GM12878 (cell line): ENCODE results near the gene H2BK1. TPM values are rescaled to one million over a fixed set of nuclear protein-coding genes. Genes with fewer than 3 reads are reported as not detected.

ENCODE experiments used
- ATAC-seq: fragments of 200-7000 bp; cut with Tn5 transposase; 3 replicates; pipeline ENCODE4 v1.9.1; 2020; ENCODE audit warnings: mild to moderate bottlenecking, moderate library complexity
- BruUV-seq: library from RNA; stranded (reverse); fragments of 400-500 nt; replicated peaks from 2 replicates; lab custom pipeline; 2021; lab: Mats Ljungman, UMichigan
- CTCF ChIA-PET: fragments of 300-600 bp; sonication (Branson Sonifier 250); formaldehyde crosslinking; extraction: SDS; loops from one replicate; lab custom pipeline; 2021; ENCODE audit warnings: inconsistent platforms; lab: Yijun Ruan, JAX
- POLR2A ChIA-PET: fragments of 350-600 bp; formaldehyde crosslinking; extraction: SDS; loops from one replicate; lab custom pipeline; 2021; ENCODE audit warnings: inconsistent platforms; lab: Charles Lee
- RAD21 ChIA-PET: fragments of 300-600 bp; sonication (Branson Sonifier 250); formaldehyde crosslinking; loops from one replicate; lab custom pipeline; 2023; ENCODE audit warnings: antibody characterized with exemption; ENCODE audit not compliant: unreplicated experiment; lab: Charles Lee
- SMC1A ChIA-PET: fragments of 300-600 bp; sonication (Branson Sonifier 250); formaldehyde crosslinking; loops from one replicate; lab custom pipeline; 2023; ENCODE audit not compliant: unreplicated experiment, uncharacterized antibody; lab: Charles Lee
- DNase-seq: peaks from one replicate; pipeline ENCODE4 v3.0.0-alpha.2; 2011; ENCODE audit warnings: low read depth, low spot score
- FAIRE-seq: peaks from 3 replicates; lab custom pipeline; 2011; peaks lifted over from hg19 to GRCh38; lab: Jason Lieb, UNC
- H2AFZ ChIP-seq: 2 replicates; pipeline ENCODE4 v1.6.0; 2011; ENCODE audit warnings: low read depth, low read length, control low read depth; ENCODE audit not compliant: control insufficient read depth
- H3K27ac ChIP-seq: 2 replicates; pipeline ENCODE4 v1.5.1; 2011; ENCODE audit warnings: control low read depth; ENCODE audit not compliant: control insufficient read depth, insufficient read depth
- H3K27me3 ChIP-seq, 2 experiments: replicated peaks in 1 of 2; 2 replicates each; pipeline versions ENCODE4 v1.6.0 to v1.6.1; 2011; ENCODE audit warnings: low read length in 1 of 2; ENCODE audit not compliant: control insufficient read depth in 2 of 2, insufficient read depth in 2 of 2
- H3K36me3 ChIP-seq, 2 experiments: 2 replicates each; pipeline ENCODE4 v1.5.1; 2011; ENCODE audit warnings: low read length in 1 of 2; ENCODE audit not compliant: control insufficient read depth in 2 of 2, insufficient read depth in 2 of 2
- H3K4me1 ChIP-seq: 2 replicates; pipeline ENCODE4 v1.6.1; 2011; ENCODE audit warnings: mild to moderate bottlenecking, low read length, moderate library complexity, mixed read lengths; ENCODE audit not compliant: control insufficient read depth, insufficient read depth
- H3K4me2 ChIP-seq: 2 replicates; pipeline ENCODE4 v1.6.0; 2011; ENCODE audit warnings: control low read depth; ENCODE audit not compliant: control insufficient read depth, insufficient read depth
- H3K4me3 ChIP-seq: fragments of 200-600 bp; sonication (generic); 2 replicates; pipeline ENCODE4 v1.5.1; 2016
- H3K79me2 ChIP-seq: 2 replicates; pipeline ENCODE4 v1.6.0; 2011; ENCODE audit warnings: low read length; ENCODE audit not compliant: control insufficient read depth, insufficient read depth
- H3K9ac ChIP-seq: 2 replicates; pipeline ENCODE4 v1.8.0; 2011; ENCODE audit warnings: low read length, control low read depth, mixed read lengths; ENCODE audit not compliant: control insufficient read depth, insufficient read depth
- H3K9me3 ChIP-seq: replicated peaks from 3 replicates; pipeline ENCODE4 v1.5.1; 2011; ENCODE audit warnings: mild to moderate bottlenecking, low read length; ENCODE audit not compliant: control insufficient read depth, insufficient read depth
- H4K20me1 ChIP-seq: 2 replicates; pipeline ENCODE4 v1.6.0; 2011; ENCODE audit not compliant: control insufficient read depth, insufficient read depth
- ATF2 ChIP-seq: IDR thresholded peaks from 2 replicates; pipeline ENCODE4 v1.6.1; 2012; ENCODE audit warnings: low read length, inconsistent platforms
- CBX3 ChIP-seq: fragments of 200-600 bp; sonication (generic); IDR thresholded peaks from 2 replicates; pipeline ENCODE4 v1.6.1; 2016; ENCODE audit warnings: low read depth, borderline replicate concordance
- EED ChIP-seq: sonication (generic); IDR thresholded peaks from 2 replicates; pipeline ENCODE4 v1.6.1; 2016; ENCODE audit warnings: antibody characterized with exemption, low read depth
- EP300 ChIP-seq, 2 experiments: fragments of 150-350 bp in 1 of 2; IDR thresholded peaks; 2 replicates each; pipeline ENCODE4 v1.6.1; 2011 to 2012; ENCODE audit warnings: low read depth in 2 of 2, low read length in 2 of 2, borderline replicate concordance in 1 of 2, improper control_type of control experiment in 1 of 2, inconsistent platforms in 1 of 2; ENCODE audit not compliant: control insufficient read depth in 1 of 2
- USF1 ChIP-seq: IDR thresholded peaks from 2 replicates; pipeline ENCODE4 v1.6.1; 2011; ENCODE audit warnings: borderline replicate concordance, low read depth, mild to moderate bottlenecking, moderate library complexity, mixed read lengths, low read length; ENCODE audit not compliant: insufficient read depth; ENCODE audit errors: extremely low read length
- YY1 ChIP-seq: IDR thresholded peaks from 2 replicates; pipeline ENCODE4 v1.6.1; 2011; ENCODE audit warnings: low read depth, mild to moderate bottlenecking, low read length
- WGBS: methylation state at CpG from one replicate; pipeline ENCODE4 v1.1.6; 2016; ENCODE audit warnings: low lambda C conversion rate; ENCODE audit not compliant: insufficient replicate concordance, insufficient coverage; ENCODE audit errors: missing lambda C conversion rate; 5-methylcytosine and 5-hydroxymethylcytosine counted together
- in situ Hi-C: fragments of 300-500 bp; cut with MboI; formaldehyde crosslinking; loops from 9 replicates; pipeline ENCODE4 v1.14.3; 2018; ENCODE audit warnings: mixed read lengths
- intact Hi-C: fragments of 100-400 bp; cut with micrococcal nuclease; formaldehyde crosslinking; loops from one replicate; pipeline ENCODE4 v1.14.2; 2022; ENCODE audit not compliant: unreplicated experiment
- polyA plus RNA-seq, 11 experiments: library from polyadenylated mRNA; depleted of rRNA in 4 of 11; unstranded in 6 of 11; stranded (reverse) in 5 of 11; fragments of >200 nt; fragmentation: Nextera tagmentation in 4 of 11; fragmentation: Illumina TruSeq in 1 of 11; extraction: Ambion mirVana in 4 of 11; extraction: Trizol in 1 of 11; gene quantifications; 1 replicate in 1 of 11; 2 replicates in 10 of 11; pipeline versions ENCODE4 v1.2.1 to v1.2.3, GENCODE V29; 2011 to 2016; ENCODE audit warnings: inconsistent platforms in 2 of 11, missing spikeins in 2 of 11, low read depth in 1 of 11
- total RNA-seq, 4 experiments: library from RNA; depleted of rRNA in 3 of 4; stranded (reverse); fragments of >200 nt in 3 of 4; fragmentation: Illumina TruSeq in 1 of 4; extraction: Trizol in 1 of 4; gene quantifications; 2 replicates each; pipeline versions ENCODE4 v1.2.1 to v1.2.3, GENCODE V29; 2013 to 2021
- TF ChIP-seq, protein P1 (sequence below): fragments of 450-650 bp; formaldehyde crosslinking; IDR thresholded peaks from 2 replicates; pipeline ENCODE4 v1.4.0; 2022; ENCODE audit warnings: mild to moderate bottlenecking, moderate library complexity
- TF ChIP-seq, protein P2 (sequence below): IDR thresholded peaks from 2 replicates; pipeline ENCODE4 v1.6.1; 2011; ENCODE audit warnings: low read depth, mild to moderate bottlenecking, low read length, moderate library complexity, borderline replicate concordance; ENCODE audit errors: extremely low read depth

Gene H2BK1
- total and polyA plus RNA-seq, 10 of the 15 experiments (the other 5 are each of a cell fraction or from before 2014, with no cell fraction given) = 0.54 TPM; not detected in 9

DNA sequence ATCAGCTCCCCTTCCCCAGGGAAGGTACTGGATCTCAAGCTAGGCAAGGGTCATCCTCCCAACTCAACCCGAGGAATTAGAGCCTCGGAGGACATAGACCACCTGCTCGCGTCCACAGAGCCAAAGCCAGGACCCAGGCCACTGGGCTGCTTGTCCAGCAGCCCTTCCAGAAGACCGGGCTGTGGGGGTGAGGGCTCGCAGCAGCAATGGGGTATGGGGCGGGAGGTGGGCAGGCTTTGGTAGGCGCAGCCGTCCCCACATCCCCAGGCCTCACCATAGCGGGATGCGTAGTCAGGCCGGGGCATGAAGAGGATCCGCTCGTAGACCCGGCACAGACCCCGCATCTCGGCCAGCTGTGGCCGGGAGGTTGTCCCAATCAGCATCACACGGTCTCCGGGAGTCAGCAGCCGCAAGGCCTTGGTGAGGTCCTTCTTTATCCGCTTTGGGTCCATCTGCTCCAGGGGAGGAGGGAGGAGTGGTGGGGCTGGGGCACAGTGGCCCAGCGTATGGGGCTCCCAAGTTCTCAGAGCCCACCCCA is 18.2 kb downstream of the H2BK1 start:
- ATAC-seq (no peak), DNase-seq (no peak), FAIRE-seq (no peak)
- H4K20me1 ChIP-seq = no peaks in the 10 kb centered on the region
- ChIA-PET SMC1A (no interaction called here), POLR2A (no interaction called here), RAD21 (no interaction called here), CTCF (no interaction called here)
- H3K4me3 ChIP-seq = no peak overlapping the region
- H3K9me3 ChIP-seq = no peaks in the 10 kb centered on the region
- WGBS = 54% methylated on average over 22 of the region's 23 CpGs
- no peak overlapping the region for H3K9ac ChIP-seq
- H3K4me2 ChIP-seq = no peak overlapping the region
- H3K27me3 ChIP-seq = peaks cover 0 to 6% of the 10 kb centered on the region in 2 experiments; a peak in 1 of 4 replicates
- no peaks in the 10 kb centered on the region for H3K79me2 ChIP-seq
- H2AFZ ChIP-seq = no peak overlapping the region
- no peak overlapping the region for H3K27ac ChIP-seq
- peaks cover 7% of the 10 kb centered on the region for H3K4me1 ChIP-seq
- in situ Hi-C loops = no loop called here
- intact Hi-C loops = no loop called here
- H3K36me3 ChIP-seq = no peaks in the 10 kb centered on the region
- no TSS peak for BruUV-seq
- TF ChIP-seq USF1 (no peak), CBX3 (no peak), ATF2 (no peak)
- TF ChIP-seq, all 136 proteins: peak for 0

DNA sequence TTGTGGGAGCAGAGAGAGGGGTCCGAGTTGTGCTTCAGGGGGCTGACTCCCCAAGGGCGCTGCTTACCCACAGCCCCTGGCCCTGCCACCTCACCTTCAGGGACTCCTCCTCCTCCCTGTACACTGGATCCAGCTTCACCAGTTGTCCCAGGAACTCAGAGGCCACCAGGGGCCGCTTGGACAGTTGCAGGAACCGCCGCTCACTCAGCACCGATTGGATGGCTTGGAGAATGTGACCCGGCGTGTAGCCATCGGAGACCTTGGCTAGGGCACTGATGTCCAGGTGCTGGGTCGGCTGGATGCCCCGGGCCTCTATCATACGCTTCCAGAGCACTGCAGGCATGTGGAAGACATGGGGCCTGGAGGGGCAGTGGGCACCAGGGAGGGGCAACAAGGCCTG is 18.7 kb downstream of the H2BK1 start:
- ATAC-seq (no peak), FAIRE-seq (no peak), DNase-seq (no peak)
- intact Hi-C loops (no loop called here), in situ Hi-C loops (no loop called here)
- CTCF ChIA-PET = no interaction called here
- no peak overlapping the region for H2AFZ ChIP-seq
- peaks cover 7% of the 10 kb centered on the region for H3K4me1 ChIP-seq
- H3K9ac ChIP-seq = no peak overlapping the region
- H3K79me2 ChIP-seq = no peaks in the 10 kb centered on the region
- no peaks in the 10 kb centered on the region for H3K9me3 ChIP-seq
- no peak overlapping the region for H3K4me3 ChIP-seq
- WGBS = 28% methylated on average over 12 of the region's 12 CpGs
- TF ChIP-seq EED (no peak), EP300 (IDR thresholded peaks at IDR 0.05; ENCODE audit: borderline replicate concordance in 1 of 2, control insufficient read depth in 1 of 2, low read depth in 2 of 2, low read length in 2 of 2) (no peak), YY1 (no peak)
- TF ChIP-seq, protein P1, sequence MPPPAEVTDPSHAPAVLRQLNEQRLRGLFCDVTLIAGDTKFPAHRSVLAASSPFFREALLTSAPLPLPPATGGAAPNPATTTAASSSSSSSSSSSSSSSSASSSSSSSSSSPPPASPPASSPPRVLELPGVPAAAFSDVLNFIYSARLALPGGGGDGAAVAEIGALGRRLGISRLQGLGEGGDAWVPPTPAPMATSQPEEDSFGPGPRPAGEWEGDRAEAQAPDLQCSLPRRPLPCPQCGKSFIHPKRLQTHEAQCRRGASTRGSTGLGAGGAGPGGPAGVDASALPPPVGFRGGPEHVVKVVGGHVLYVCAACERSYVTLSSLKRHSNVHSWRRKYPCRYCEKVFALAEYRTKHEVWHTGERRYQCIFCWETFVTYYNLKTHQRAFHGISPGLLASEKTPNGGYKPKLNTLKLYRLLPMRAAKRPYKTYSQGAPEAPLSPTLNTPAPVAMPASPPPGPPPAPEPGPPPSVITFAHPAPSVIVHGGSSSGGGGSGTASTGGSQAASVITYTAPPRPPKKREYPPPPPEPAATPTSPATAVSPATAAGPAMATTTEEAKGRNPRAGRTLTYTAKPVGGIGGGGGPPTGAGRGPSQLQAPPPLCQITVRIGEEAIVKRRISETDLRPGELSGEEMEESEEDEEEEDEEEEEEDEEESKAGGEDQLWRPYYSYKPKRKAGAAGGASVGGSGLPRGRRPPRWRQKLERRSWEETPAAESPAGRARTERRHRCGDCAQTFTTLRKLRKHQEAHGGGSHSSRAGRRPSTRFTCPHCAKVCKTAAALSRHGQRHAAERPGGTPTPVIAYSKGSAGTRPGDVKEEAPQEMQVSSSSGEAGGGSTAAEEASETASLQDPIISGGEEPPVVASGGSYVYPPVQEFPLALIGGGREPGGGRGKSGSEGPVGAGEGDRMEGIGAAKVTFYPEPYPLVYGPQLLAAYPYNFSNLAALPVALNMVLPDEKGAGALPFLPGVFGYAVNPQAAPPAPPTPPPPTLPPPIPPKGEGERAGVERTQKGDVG (CRISPR knock-in tag) = no peak
- TF ChIP-seq, protein P2, sequence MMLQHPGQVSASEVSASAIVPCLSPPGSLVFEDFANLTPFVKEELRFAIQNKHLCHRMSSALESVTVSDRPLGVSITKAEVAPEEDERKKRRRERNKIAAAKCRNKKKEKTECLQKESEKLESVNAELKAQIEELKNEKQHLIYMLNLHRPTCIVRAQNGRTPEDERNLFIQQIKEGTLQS = no peak
- no peak overlapping the region for H3K4me2 ChIP-seq
- no peaks in the 10 kb centered on the region for H3K36me3 ChIP-seq
- H3K27ac ChIP-seq = no peak overlapping the region
- POLR2A ChIA-PET = no interaction called here
- peaks cover 0 to 6% of the 10 kb centered on the region in 2 experiments; a peak in 1 of 4 replicates for H3K27me3 ChIP-seq
- BruUV-seq = no TSS peak
- SMC1A ChIA-PET = no interaction called here
- RAD21 ChIA-PET = no interaction called here
- no peaks in the 10 kb centered on the region for H4K20me1 ChIP-seq
